Duodenal mucosa (tissue), 2 donors: Measurements from ENCODE around the gene TSPAN5.
"Not testable (repeated sequence)": the region's sequence is repeated elsewhere in the genome, so short reads cannot be mapped to it uniquely, and the experiment has no call there.

Experiments used
- H3K27ac ChIP-seq: one replicate; pipeline ENCODE4 v1.7.0; 2013; ENCODE audit warnings: low read depth, low read length
- H3K27me3 ChIP-seq, 2 donors: one replicate each; pipeline ENCODE4 v1.7.0; 2013; ENCODE audit warnings: low read length in 2 of 2, control low read depth in 1 of 2; ENCODE audit not compliant: insufficient read depth in 2 of 2, control insufficient read depth in 1 of 2
- H3K36me3 ChIP-seq, 2 donors: one replicate each; pipeline ENCODE4 v1.7.0; 2013; ENCODE audit warnings: low read length in 2 of 2, control low read depth in 1 of 2; ENCODE audit not compliant: insufficient read depth in 2 of 2, control insufficient read depth in 1 of 2
- H3K4me1 ChIP-seq, 2 donors: one replicate each; pipeline ENCODE4 v1.7.0; 2013; ENCODE audit warnings: low read length in 2 of 2, control low read depth in 1 of 2; ENCODE audit not compliant: insufficient read depth in 2 of 2, control insufficient read depth in 1 of 2
- H3K4me3 ChIP-seq, 2 donors: one replicate each; pipeline ENCODE4 v1.7.0; 2013; ENCODE audit warnings: low read length in 2 of 2, low read depth in 1 of 2
- H3K9ac ChIP-seq, 2 donors: one replicate each; pipeline ENCODE4 v1.7.0; 2013; ENCODE audit warnings: low read length in 2 of 2, low read depth in 1 of 2
- H3K9me3 ChIP-seq, 2 donors: one replicate each; pipeline ENCODE4 v1.7.0; 2013; ENCODE audit warnings: low read length in 2 of 2, control low read depth in 1 of 2; ENCODE audit not compliant: control insufficient read depth in 1 of 2

TSPAN5 gene

DNA sequence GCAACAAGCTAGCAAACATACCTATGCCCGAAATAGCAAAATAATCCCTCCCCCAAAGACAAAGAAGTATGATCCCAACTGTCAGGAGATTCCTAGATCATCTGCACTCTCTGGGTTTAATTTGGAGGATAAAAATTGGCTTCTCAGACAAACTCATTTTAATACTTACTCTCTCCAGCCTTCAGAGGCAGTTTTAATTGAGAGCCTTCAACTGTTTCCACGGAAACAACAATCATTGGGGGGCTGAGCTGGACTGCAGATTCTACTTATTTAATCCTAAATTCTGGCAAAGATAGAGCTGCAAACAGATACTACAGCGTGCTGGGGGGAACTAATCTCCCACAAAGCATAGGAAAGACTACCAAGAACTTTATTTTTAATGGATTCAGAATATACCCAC lies 168.2 kb downstream of the TSPAN5 start:
- H3K9ac ChIP-seq, result no peak overlapping the region
- H3K27ac ChIP-seq, result no peak overlapping the region
- no peaks in the 10 kb centered on the region for H3K9me3 ChIP-seq
- H3K4me1 ChIP-seq, result no peaks in the 10 kb centered on the region
- H3K36me3 ChIP-seq, result no peaks in the 10 kb centered on the region
- no peak overlapping the region for H3K4me3 ChIP-seq
- H3K27me3 ChIP-seq, result no peaks in the 10 kb centered on the region

DNA sequence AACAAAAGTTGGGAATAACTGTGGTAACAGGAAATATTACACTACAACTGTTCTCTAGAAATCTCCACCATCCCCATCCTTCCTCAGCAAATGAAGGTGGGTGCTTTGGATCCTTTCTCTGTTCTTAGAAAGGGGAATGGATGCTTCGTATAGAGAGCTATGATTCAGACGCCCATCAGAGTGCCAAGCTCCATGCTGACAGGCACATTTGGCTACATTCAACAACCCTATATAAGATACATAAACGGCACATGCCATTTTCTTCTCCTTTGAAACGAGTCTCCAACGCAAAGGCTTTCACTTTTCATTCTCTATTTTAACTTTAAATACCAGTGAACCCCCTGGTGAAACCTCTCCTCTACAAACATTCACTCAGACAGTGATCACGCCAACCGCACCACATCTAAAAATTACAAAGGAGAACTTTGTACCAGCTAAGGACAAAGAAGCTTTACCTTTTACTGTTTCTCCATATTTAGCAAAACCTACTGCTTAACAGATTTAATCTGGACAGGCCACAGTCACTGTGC lies 172.5 kb downstream of the TSPAN5 start:
- no peaks in the 10 kb centered on the region for H3K27me3 ChIP-seq
- no peak overlapping the region for H3K9ac ChIP-seq
- no peak overlapping the region for H3K4me3 ChIP-seq
- H3K36me3 ChIP-seq, result no peaks in the 10 kb centered on the region
- no peaks in the 10 kb centered on the region for H3K9me3 ChIP-seq
- peaks cover 0 to 3% of the 10 kb centered on the region in 2 donors for H3K4me1 ChIP-seq
- no peak overlapping the region for H3K27ac ChIP-seq

DNA sequence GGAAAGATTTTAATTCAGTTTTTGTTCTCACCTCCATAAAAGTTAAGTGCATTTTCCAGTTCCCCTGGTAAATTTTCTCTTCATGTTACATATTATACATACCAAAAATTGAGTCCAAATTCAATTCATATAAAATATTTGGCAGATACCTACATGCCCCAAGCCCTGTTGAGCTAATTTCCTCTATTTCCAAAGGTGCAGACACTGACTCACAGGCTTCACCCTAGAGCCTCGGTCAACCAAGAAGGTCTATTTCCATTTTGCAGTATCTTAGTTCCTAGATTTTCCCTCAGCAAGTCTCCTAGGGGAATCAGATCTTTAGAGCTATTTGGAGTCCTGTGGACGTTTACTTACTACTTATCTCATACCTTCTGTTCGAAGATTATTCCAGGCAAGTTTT lies 174.4 kb downstream of the TSPAN5 start:
- Histone ChIP-seq H3K27me3 (no peaks in the 10 kb centered on the region), H3K4me3 (no peak overlapping the region), H3K36me3 (no peaks in the 10 kb centered on the region), H3K9me3 (no peaks in the 10 kb centered on the region), H3K4me1 (peaks cover 0 to 3% of the 10 kb centered on the region in 2 donors), H3K27ac (no peak overlapping the region), H3K9ac (no peak overlapping the region)

DNA sequence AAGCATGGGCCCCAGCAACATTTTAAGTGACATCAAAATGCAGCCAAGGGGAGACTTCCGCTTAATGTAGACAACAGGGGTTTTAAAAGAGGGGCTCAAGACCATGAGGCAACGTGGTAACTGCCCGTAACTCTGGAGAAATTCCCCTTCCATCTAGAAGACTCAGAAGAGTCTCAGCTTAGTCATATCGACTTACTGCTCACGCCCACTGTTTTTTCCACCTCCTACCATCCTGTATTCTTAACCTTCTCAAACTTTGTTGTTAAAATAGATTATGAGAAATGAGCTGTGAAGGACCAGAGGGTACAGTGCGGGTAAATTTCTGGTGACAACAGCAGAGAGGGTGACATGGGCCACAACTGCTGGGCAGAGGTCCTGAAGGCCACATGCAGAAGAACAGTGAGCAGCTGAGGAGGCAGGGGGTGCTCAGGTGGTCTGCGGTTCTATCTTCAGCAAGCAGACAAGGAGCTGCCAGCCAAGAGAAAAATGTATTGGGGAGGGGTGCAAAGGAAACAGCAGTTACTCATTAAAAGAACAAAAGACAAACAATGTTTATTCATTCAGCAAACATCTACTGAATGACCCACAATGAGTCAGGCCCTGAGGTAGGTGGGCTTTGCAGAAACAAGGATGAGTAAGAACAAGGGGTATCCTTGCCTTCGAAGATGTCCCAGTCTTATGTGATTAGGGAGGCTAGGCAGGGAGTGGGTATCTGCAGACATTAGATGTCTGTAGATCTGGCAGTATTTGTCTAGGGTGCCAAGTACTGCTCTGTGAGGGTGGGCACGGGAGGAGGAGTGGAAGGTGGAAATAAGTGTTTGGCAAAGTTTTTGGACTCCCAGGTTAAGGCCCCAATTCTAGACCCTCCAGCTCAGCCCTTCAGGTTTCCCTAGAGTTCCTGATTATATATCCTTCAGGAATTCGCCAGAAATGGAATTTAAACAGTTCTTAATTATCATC lies 175.3 kb downstream of the TSPAN5 start:
- no peaks in the 10 kb centered on the region for H3K27me3 ChIP-seq
- no peak overlapping the region for H3K4me3 ChIP-seq
- no peak overlapping the region for H3K27ac ChIP-seq
- H3K9ac ChIP-seq, result no peak overlapping the region
- no peaks in the 10 kb centered on the region for H3K9me3 ChIP-seq
- no peaks in the 10 kb centered on the region for H3K36me3 ChIP-seq
- peaks cover 0 to 3% of the 10 kb centered on the region in 2 donors for H3K4me1 ChIP-seq

DNA sequence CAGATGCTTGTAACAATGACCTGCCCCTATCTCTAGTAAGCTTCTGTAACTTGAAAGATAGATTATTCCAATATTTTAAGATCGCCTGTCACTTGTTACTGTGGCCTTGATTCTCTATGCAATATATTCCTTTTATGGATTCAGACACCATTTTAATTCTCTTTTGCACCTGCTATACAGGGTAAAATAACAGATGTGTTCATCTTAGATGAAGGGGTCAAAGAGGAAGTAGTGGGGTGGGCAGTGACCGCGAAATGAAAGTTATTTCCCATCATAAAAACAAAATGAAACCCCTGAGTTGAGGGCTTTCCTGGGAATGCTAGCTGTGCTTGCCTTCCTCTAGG lies 175.9 kb downstream of the TSPAN5 start:
- Histone ChIP-seq H3K36me3 (no peaks in the 10 kb centered on the region), H3K4me1 (peaks cover 0 to 3% of the 10 kb centered on the region in 2 donors), H3K4me3 (no peak overlapping the region), H3K27me3 (no peaks in the 10 kb centered on the region), H3K9me3 (no peaks in the 10 kb centered on the region), H3K27ac (no peak overlapping the region), H3K9ac (no peak overlapping the region)

DNA sequence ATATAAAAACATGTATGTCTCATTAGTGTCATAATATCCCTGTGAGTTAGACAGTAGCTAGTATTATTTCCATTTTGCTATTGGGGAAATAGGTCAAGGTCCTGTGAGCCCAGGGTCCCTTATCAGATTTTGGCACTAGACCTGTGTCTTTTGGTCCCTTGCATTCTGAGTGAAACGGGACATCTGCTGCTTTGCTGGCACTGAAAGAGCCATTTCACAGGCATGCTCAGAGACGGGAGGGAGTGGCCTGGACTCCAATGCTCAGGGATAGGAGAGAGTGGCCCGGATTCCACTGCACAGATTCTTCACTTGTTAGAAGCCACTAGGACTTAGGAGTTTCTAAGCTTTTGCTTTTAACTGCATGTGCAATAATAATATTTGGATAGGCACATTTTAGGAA lies 177.2 kb downstream of the TSPAN5 start:
- Histone ChIP-seq H3K9ac (no peak overlapping the region), H3K4me1 (peaks cover 0 to 3% of the 10 kb centered on the region in 2 donors), H3K27me3 (no peaks in the 10 kb centered on the region), H3K9me3 (no peaks in the 10 kb centered on the region), H3K27ac (no peak overlapping the region), H3K36me3 (no peaks in the 10 kb centered on the region), H3K4me3 (no peak overlapping the region)

DNA sequence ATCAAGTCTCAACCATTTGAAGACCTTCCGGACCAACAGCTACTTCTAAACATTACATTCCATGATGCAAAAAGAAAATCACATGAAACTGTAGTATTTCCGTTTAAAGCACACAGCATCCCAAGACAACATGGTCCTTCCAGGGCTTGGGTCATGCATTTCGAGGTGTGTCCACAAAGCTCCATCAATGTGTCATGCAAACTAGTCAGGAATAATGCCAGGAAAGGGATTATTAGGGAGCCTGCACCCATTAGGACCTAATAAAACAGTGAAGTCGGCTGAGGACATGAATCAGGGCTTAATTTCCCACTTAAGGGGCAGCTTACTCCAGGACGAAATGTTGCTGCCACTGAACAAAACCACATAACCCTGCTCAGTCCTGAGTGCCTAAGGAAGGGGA lies 177.9 kb downstream of the TSPAN5 start:
- no peak overlapping the region for H3K9ac ChIP-seq
- no peaks in the 10 kb centered on the region for H3K9me3 ChIP-seq
- no peaks in the 10 kb centered on the region for H3K36me3 ChIP-seq
- no peak overlapping the region for H3K27ac ChIP-seq
- no peaks in the 10 kb centered on the region for H3K27me3 ChIP-seq
- H3K4me3 ChIP-seq, result no peak overlapping the region
- peaks cover 0 to 3% of the 10 kb centered on the region in 2 donors for H3K4me1 ChIP-seq

DNA sequence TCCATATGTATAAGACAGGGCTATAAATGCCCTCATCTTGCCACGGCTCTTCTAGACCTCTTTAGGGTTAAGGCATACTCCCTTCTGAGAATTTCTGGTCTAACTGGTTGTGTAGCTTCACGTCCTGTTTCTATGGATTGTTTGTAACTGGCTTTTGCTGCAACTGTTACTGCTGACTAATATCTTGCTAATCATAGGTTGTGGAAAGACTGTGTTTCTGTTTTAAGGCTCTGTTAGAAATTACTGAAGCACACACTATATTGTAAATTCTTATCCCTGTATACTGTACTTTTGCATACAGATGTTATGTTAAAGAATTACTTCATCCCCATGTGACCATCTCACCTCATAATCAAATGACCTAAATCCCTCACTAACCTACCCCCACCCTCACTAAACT lies 178.8 kb downstream of the TSPAN5 start:
- H3K9me3 ChIP-seq, H3K4me3 ChIP-seq, H3K27ac ChIP-seq, H3K9ac ChIP-seq, H3K4me1 ChIP-seq, H3K36me3 ChIP-seq, H3K27me3 ChIP-seq: not testable (repeated sequence)

DNA sequence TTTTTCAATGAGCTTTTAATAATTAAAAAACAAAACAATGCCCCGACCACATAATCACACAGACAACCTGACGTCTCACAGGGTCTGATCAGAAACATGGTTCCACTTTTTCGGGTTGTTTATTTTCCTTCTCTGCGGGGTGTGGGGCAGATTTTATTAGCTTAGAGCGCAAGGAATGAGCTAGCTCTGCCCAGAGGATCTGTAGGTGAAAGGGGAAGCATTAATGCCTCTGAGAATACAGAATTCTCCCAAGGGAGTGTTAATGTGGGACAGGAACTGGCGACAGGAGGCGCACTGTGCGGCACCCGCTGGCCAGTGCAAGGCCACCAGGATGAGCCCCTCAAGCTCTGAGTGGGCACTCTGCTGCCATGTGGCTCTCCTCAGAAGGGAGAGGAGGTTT lies 181.5 kb downstream of the TSPAN5 start:
- no peak overlapping the region for H3K9ac ChIP-seq
- H3K27ac ChIP-seq, result no peak overlapping the region
- no peaks in the 10 kb centered on the region for H3K27me3 ChIP-seq
- peaks cover 0 to 3% of the 10 kb centered on the region in 2 donors for H3K4me1 ChIP-seq
- H3K36me3 ChIP-seq, result no peaks in the 10 kb centered on the region
- H3K4me3 ChIP-seq, result no peak overlapping the region
- no peaks in the 10 kb centered on the region for H3K9me3 ChIP-seq

DNA sequence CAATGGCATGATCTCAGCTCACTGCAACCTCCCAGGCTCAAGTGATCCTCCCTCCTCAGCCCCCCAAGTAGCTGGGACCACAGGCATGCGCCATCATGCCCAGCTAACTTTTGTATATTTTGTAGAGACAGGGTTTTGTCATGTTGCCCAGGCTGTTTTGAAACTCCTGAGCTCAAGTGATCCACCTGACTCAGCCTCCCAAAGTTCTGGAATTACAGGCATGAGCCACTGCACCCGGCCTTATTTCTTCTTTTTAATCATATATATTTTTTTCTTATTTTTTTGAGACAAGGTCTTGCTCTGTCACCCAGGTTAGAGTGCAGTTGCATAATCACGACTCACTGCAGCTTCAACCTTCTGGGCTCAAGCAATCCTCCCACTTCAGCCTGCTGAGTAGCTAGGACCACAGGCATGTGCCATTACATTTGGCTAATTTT lies 184.0 kb downstream of the TSPAN5 start:
- Histone ChIP-seq H3K27ac (no peak overlapping the region), H3K27me3 (no peaks in the 10 kb centered on the region), H3K36me3 (no peaks in the 10 kb centered on the region), H3K4me1 (no peaks in the 10 kb centered on the region), H3K4me3 (no peak overlapping the region), H3K9ac (no peak overlapping the region), H3K9me3 (no peaks in the 10 kb centered on the region)
